HG02571 (cell line): ENCODE measurements around the gene CHSY3.
A peak's percentile ranks its signal among the peaks of the same experiment; 100 is the strongest.

Experiments used
- ATAC-seq: cut with Tn5 transposase; IDR thresholded peaks from one replicate; pipeline ENCODE4 v1.9.1; 2021; ENCODE audit warnings: mild to moderate bottlenecking, moderate library complexity; ENCODE audit not compliant: unreplicated experiment

CHSY3 gene

DNA sequence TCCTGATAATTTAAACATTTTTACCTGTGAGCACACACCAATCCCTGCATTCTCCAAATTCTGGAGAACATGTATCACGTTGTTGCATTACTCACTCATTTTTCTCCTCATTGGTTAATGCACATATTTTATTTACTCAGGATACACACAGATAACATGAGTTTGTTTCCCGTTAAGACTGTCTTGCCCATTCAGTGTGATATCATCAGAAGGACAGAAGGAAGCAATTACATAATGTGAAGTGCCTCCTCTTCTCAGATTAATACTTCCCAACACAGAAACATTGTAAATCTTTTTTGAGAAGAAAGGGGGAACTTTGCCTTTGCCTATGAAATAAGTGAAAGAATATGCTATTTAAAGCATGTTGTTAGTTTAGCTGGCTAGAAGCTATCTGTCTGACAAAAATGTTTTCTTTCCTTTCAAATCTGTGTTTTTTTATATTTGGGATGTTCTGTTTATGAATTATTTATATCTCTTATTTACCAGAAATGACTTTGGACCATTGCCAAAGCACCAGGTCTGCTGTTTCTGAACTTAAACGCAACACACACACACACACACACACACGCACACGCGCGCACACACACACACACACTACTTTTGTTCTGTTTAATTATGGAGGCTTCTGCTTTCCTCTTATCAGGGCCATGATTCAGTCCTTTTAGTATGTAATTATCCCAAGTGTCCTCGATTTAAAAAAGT is 186.5 kb downstream of the CHSY3 start:
- ATAC-seq = no peak

DNA sequence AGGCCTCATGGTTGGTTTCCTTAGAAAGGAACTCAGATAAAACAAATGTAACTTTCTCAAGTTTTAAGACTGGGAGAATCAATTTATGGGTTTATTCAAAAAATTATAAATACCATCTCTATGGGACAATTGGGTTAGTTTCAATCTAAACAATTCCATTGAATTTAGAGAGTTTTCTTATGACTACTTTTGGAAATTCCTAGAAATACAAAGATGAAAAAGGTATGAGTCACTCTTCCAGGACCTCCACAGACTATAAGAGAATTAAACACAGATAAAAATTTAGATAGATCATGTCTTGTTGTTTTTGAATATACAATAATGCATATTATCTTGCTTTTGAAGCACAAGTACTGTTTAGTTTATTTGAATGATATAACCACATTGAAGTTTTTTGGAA is 188.7 kb downstream of the CHSY3 start:
- ATAC-seq = no peak

DNA sequence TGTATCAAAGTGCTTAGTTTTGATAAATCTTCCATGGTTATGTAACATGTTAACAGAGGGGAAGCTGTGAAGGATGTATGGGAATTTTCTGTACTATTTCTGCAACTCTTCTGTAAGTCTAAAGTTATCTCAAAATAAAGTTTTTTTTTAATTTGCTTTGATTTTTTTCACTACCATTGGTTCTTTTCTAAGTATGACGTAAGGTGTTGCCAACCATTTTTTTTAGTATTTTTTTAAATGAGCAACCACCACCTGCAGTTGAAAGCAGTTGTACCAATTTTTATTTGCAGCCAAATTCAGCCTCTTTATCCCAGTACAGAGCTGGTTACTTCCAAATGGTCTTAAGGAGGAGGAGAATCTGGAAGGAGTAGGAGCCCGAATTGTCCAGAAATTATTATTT is 192.2 kb downstream of the CHSY3 start:
- ATAC-seq = no peak

DNA sequence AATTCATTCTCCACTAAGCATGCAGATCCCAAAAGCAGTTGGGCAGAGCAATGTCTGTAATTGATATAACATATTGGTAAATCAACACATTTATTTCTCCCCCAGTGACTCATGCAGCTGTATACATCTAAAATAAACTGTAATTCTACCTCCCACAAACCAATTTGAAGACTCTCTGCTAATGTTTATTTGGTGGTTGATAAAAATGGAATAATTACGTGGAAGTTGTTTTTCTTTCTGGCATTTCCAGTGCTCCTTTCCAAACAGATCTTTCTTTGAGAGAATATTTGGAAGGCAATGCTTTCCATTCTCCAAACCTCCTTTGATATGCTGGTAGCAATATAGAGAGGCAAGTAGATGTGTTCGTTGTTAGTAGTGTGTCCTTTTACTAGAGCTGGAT is 194.7 kb downstream of the CHSY3 start:
- no peak for ATAC-seq

DNA sequence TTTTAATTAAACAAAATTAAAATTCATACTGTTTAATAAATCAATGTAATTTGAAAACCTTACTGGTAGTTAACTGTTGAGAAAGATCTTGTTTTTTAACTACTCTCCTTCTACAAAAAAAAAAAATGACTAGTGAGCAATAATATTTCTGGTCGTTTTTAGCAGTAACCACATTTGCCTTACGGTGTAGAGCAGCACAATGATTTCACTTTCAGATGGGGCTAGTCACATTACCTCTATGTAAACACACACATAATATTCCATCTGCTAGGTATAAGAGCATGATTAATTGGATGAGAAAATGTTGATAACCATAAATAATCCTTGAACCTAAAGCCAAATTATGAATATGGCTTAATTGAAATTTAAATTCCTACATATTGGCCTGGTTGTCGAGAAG is 198.1 kb downstream of the CHSY3 start:
- no peak for ATAC-seq

DNA sequence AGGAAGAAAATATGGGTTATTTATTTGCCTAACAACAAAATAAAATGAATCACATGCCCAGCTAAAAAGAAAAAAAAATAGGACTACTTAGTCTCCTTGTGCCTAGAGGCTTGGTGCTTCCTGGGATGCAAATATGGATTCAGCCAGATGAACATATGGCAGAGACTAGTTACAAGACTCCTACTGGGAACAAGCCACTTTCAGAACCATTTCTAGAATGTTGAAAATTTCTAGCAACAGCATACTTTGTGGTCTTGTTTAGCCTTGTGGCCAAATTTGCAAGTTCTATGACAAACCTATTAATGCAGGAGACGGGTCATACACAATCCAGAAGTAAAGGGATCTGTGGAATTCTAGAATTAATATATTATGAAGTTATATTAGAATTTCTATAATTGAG is 198.7 kb downstream of the CHSY3 start:
- ATAC-seq = no peak

DNA sequence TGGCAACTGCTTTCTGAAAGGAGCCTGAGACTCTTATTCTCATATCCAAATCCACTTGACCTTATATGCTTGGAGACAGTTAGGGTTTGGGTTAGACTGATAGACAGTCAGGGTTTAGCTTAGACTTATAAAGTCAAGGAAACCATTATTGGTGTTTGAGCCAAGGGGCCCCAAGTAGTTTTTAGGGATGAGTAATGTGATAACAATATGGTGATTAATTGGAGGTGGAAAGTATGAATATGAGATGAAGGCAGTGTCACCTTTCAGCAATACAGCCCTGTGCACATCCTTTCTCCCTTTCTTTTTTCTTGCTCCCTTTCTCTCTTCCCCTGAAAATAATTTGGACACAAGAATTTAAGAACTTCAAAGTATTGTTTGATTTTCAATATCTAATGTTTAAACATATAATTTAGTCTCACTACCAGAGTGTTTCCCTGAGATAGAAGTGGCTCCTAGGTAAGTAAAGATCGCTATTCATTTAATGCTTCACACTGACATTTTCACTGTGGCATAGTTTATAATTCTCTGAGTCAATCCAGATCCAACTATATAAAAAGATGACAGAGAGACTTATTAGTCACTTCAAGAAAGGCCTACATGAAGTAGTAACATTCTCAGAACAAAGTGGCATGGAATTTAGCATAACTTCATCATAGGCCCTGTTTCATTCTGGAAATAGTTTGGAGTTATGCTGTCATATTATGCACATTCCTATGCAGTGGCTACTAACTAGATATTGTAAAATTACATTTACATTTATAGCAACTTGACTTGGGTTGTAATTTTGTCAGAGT is 200.8 kb downstream of the CHSY3 start:
- ATAC-seq = no peak

DNA sequence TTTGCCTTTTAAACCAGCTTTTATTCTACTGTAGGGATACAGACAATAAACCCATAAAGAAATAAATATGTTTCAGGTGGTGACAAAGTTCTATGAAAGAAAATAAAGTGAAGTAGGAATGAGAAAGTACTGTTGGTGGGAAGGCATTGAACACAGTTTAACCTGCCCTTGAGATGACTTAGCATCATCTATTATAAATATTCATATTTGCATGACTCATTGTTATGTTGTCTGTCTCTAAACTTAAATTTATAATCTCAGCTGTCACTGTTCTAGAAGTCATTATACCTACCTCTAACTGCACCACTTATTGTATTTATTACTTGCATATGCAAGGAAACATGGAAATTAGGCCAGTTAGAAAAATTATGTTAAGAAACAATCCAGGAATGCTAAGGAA is 202.2 kb downstream of the CHSY3 start:
- ATAC-seq = no peak

DNA sequence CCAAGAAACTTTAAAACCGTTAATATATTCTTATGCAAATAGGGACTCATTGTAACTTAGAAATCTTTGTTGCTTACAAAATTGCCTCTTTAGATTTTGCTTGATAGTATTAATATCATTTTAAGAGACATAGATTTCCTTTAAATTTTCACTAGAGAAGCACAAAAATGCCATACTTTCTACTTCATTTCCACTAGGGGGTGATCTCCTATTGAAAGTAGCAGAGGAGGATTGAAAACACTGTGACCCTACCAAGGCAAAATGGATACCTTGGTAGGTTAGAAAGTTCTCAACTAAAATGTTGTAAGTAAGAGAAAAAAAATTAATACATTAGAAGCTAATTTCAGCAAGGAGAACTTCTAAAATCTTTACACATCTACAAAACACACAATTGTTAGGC is 204.9 kb downstream of the CHSY3 start:
- ATAC-seq = no peak

DNA sequence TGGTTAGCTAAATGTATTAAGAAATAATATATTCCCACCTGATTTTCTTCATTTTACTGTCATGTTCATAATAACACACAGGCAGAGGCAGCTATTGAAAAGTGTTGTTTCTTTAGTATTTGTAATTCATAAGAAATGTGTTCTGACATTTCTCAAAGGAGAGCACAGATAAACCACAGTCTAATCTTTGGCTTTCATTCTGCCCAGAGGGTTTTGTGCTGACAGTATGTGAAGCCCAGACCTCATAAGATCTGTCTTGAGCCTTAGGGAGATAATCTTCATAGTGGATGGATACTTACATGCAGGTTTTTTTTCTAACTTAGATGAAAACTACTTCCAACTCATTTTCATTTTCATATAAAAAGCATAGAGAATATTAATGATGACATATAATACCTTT is 206.1 kb downstream of the CHSY3 start:
- no peak for ATAC-seq

DNA sequence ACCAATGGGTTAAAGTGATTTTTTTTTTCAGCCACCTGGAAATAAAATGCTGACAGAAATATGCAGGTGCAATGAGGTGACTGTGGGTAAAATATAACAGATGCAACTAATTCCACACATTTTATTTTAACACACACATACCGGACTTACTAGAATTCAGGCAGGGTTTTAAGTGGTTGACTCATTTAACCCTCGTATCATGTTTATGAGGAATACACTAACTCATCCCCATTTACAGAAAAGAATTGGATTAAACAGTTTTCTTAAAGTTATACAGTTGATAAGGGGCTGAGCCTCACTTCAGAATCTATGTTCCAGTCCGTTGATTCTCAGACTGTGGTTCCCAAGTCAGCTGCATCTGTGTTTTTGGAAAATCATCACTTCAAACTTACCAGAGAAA is 207.5 kb downstream of the CHSY3 start:
- ATAC-seq = no peak

DNA sequence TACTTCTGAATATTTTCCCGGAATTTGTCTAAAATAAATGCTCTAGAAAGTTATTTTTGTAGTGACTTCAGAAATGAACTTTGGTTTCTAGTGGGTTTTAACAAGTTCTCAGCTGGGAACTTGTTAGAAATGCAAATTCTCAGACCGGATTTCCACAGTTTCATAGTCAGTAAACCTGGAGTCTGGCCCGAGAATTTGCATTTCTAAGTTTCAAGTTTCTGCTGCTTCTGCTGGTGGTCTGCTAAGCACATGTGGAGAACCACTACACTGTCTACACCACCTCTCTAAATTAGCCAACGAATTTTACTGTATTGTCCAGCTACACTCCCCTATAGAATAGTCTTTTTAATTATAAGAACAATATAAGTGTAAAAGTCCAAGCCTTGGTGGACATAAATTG is 208.0 kb downstream of the CHSY3 start:
- peak; percentile 86 for ATAC-seq

DNA sequence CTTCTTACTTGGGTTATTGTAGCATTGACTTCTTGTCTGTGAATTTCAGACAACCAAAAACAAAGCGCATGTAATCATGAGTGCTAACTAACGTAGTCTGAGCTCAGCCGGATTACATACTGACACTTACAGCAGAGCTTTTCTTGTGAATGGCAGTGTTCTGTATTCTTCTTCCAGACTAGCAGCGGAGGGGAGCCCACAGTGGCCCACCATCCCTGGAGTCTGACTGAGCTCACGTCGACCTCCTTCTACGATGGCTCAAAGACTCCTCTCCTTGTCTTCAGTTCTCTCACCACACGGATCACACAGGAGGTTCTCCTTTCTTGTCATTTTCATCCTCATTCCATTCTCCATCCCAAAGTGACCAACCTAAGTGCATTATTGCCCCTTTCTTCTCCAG is 211.4 kb downstream of the CHSY3 start:
- ATAC-seq = no peak

DNA sequence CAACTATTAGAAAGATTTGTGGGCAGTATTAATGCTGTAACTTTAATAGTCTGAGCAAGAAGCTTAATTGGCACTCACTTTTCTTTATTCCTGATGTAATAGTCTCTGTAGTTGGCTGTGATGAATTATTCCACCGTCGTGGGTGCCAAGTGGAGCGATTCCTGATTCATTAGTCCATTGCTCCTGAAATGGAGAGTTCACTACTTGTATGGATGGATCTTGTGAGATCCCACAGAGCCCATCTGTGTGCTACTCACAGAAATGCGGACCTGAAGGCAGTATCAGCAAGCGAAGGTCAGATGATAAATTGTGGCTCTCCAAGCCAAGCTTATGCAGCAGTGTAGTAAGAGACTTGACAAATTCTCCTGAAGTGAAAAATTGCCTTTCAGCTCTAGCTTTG is 212.2 kb downstream of the CHSY3 start:
- no peak for ATAC-seq

DNA sequence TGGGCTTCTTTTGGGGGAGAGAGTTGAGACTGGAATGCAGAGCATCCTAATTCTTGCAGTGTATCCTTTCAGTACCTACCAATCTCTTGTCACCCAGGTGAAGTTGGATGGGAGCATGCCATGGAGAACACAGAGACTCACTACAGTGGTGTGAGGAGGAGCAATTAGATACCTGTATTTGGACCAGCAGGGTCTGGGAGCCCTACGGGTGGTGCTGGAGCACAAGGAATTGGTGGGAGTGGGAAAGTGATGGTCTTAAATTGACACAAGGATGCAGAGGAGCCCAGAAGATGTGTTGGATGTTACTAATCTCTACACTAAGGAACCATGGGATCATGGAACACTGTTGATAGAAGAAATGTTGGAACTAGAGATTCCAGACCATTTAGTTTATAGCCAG is 212.7 kb downstream of the CHSY3 start:
- ATAC-seq = no peak

DNA sequence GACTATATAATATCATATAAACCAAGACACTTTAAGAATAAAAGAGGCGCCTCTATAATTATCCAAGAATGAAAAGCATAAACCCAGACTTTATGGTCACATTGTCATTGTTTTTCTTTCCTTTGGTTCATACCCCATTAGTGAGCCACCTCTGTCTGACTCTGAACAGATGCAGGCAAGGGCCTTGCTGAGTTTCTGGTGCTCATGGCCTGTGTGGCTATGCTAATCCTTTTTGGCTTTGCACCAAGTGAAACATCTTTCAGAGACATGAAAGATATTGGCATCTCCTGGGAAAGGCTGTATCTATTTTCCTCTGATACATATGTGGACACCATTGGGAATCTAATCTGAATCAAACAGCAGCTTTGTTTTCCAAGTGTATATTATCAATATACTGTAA is 222.5 kb downstream of the CHSY3 start:
- ATAC-seq = no peak

DNA sequence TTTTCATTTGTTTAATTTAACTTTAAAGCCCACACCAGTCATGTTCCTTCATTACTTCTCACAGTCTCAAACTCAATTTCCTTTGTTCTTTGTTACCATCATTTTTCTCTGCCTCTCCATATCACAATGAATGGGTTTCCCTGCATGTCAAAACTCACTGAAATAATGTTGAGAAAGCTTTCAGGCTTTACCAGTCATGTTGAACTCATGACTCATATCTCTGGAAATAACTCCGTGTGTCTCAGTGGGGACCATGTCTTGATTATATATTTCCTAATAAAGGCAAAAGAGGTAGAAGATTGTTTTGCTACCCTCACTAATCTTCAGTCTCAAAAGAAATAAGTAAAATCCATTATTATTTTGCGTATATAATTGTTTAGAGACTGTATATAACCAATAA is 231.2 kb downstream of the CHSY3 start:
- no peak for ATAC-seq

DNA sequence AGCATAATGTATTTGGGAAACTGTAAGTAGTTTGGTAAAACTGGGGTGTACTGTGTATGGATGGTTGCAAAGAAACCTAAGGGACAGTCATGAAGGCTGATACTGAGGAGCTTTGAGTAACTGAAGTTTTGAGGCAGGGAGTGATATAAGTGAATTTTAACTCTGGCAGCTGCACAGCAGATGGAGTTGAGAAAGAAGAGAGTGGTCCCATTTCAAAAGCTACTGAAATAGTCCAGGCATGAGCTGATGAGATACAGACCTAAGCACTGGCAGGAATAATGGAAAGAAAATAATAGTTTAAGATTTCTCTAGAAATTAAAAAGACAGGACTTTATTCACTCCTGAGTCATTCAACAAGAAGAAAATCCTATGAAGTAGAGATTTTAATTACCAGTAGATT is 232.0 kb downstream of the CHSY3 start:
- no peak for ATAC-seq

DNA sequence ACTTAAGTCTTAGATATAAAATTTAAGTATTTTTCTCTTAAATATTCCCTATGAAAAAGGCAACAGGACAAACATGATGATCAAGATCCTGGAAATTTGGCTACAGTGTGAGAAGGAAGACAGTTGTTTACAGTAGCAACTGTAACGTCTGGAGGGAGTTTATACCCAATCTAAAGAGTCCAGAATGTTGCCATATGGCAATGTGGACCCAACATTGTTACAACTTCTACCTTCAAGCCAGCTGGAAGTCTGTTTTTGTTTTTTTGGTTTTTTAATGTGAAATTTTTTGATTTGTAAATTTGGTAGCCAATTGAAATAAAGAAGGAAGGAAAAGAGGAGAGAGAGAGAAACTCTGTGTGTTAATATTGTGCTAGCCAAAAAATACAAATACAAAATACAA is 233.4 kb downstream of the CHSY3 start:
- no peak for ATAC-seq

DNA sequence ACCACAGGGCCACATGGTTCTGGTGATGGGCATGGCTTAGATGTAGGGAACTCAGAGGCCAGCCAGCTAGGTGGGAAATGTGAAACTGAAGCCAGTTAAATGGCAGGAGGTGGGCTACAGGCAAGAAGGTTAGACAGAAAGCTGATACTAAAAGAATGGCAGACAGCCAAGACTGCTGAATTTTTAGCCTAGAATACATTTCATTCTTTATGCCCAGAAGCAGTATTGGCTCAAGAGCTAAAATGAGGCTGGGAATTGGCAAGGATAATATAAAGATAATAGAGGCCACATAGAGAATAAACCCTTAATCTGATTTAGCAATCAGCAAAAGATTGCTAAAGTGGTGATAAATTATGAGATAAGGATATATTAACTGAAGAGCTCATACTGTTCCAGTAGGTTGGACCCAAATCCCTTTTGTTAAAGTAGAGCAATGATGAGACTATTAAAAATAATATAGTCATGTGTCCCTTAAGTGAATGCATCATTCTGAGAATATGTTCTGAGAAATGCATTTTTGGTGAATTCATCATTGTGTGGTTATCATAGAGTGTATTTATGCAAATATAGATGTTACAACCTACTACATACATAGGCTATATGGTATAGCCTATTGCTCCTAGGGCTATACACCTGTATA is 234.3 kb downstream of the CHSY3 start:
- ATAC-seq = no peak

DNA sequence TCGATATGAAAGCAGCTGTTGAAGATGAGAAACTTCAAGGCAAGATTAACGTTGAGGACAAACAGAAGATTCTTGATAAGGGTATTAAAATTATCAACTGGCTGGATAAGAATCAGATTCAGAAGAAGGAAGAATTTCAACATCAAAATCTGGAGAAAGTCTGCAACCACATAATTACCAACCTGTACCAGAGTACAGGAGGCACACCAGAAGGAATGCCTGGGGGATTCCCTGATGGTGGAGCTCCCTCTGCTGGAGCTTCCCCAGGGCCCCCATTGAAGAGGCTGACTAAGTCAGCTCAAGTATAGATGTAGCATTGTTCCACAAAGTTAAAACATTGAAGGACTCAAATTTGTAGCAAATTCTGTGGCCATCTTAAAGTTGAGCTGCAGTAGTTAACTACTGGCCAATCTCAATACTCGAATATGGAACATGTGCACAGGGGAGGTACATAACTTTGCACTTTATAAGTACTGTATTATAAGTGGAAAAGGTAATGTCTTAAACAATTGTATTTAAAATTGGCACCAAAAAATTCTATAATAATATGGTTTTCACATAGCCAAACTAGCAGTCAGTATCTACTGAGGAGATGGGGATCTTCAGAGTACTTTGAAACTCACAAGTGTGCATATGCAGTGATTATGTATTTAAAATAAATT is 237.5 kb downstream of the CHSY3 start:
- ATAC-seq = no peak

DNA sequence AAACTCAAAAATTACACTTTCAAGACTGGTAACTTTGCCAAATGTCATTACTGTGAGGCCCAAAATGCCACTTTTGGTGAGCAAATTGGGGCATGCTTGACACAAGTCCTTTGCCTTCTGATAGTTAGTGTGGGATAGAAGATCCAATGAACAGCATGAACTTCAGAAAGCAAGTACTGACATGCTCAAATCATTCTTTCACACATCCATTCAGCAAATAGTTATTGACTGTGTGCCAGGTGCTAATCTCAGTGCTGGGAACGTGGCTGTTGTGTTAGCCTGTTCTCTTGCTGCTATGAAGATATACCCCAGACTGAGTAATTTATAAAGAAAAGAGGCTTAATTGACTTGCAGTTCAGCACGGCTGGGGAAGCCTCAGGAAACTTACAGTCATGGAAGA is 247.0 kb downstream of the CHSY3 start:
- no peak for ATAC-seq
